IMR-90 (cell line): Measurements from ENCODE around the gene POR. TPM values are rescaled to one million over a fixed set of nuclear protein-coding genes. Genes with fewer than 3 reads are reported as not detected.
"Not testable (repeated sequence)": the region's sequence is repeated elsewhere in the genome, so short reads cannot be mapped to it uniquely, and the experiment has no call there.

ENCODE experiments used
- ATAC-seq: fragments of 200-7000 bp; cut with Tn5 transposase; 2 replicates; pipeline ENCODE4 v1.9.1; 2020; ENCODE audit warnings: low read depth, mild to moderate bottlenecking, moderate library complexity
- BruUV-seq: library from RNA; stranded (reverse); fragments of 400-500 nt; replicated peaks from 2 replicates; lab custom pipeline; 2021; lab: Mats Ljungman, UMichigan
- CTCF ChIA-PET: fragments of 300-600 bp; formaldehyde crosslinking; extraction: SDS; loops from one replicate; lab custom pipeline; 2021; ENCODE audit warnings: antibody characterized with exemption; lab: Yijun Ruan, JAX
- POLR2A ChIA-PET: fragments of 300-600 bp; sonication (Branson Sonifier 250); formaldehyde crosslinking; loops from one replicate; lab custom pipeline; 2022; ENCODE audit warnings: antibody characterized with exemption; ENCODE audit not compliant: unreplicated experiment; lab: Charles Lee
- DNase-seq: peaks from one replicate; pipeline ENCODE4 v3.0.0; 2013
- H2AFZ ChIP-seq: replicated peaks from 2 replicates; pipeline ENCODE3; 2013; ENCODE audit warnings: low read length, mild to moderate bottlenecking; ENCODE audit not compliant: poor library complexity
- H2AK5ac ChIP-seq: 2 replicates; pipeline ENCODE4 v1.6.1; 2013; ENCODE audit warnings: low read depth, low read length, inconsistent platforms
- H2AK9ac ChIP-seq: replicated peaks from 2 replicates; pipeline ENCODE3; 2013; ENCODE audit warnings: mild to moderate bottlenecking, low read depth, low read length, moderate library complexity; ENCODE audit not compliant: poor library complexity
- H2BK120ac ChIP-seq: 2 replicates; pipeline ENCODE4 v1.6.1; 2013; ENCODE audit warnings: low read depth, low read length, inconsistent platforms
- H2BK15ac ChIP-seq: 3 replicates; pipeline ENCODE4 v1.6.1; 2013; ENCODE audit warnings: low read depth, low read length, inconsistent platforms
- H2BK20ac ChIP-seq: 2 replicates; pipeline ENCODE4 v1.6.1; 2013; ENCODE audit warnings: low read depth, mild to moderate bottlenecking, inconsistent platforms, low read length, moderate library complexity
- H2BK5ac ChIP-seq: 2 replicates; pipeline ENCODE4 v1.6.1; 2013; ENCODE audit warnings: mild to moderate bottlenecking, low read depth, low read length, inconsistent platforms; ENCODE audit not compliant: poor library complexity, severe bottlenecking
- H3K14ac ChIP-seq: replicated peaks from 2 replicates; pipeline ENCODE4 v1.6.1; 2013; ENCODE audit warnings: low read depth, low read length, inconsistent platforms
- H3K18ac ChIP-seq: 2 replicates; pipeline ENCODE4 v1.6.1; 2013; ENCODE audit warnings: low read depth, low read length, control low read depth
- H3K23ac ChIP-seq: 2 replicates; pipeline ENCODE4 v1.6.1; 2013; ENCODE audit warnings: low read depth, low read length, inconsistent platforms
- H3K27ac ChIP-seq: 2 replicates; pipeline ENCODE4 v1.5.1; 2013; ENCODE audit warnings: mild to moderate bottlenecking, control low read depth, low read length; ENCODE audit not compliant: insufficient read depth
- H3K27me3 ChIP-seq: 2 replicates; pipeline ENCODE4 v1.6.1; 2013; ENCODE audit warnings: low read length; ENCODE audit not compliant: control insufficient read depth, insufficient read depth
- H3K36me3 ChIP-seq: 2 replicates; pipeline ENCODE4 v1.6.1; 2013; ENCODE audit warnings: low read length, mixed read lengths; ENCODE audit not compliant: control insufficient read depth, insufficient read depth
- H3K4ac ChIP-seq: 2 replicates; pipeline ENCODE4 v1.6.1; 2013; ENCODE audit warnings: low read depth, low read length, inconsistent platforms
- H3K4me1 ChIP-seq: 2 replicates; pipeline ENCODE4 v1.6.1; 2013; ENCODE audit warnings: low read length, mixed read lengths; ENCODE audit not compliant: control insufficient read depth, insufficient read depth
- H3K4me2 ChIP-seq: 2 replicates; pipeline ENCODE4 v1.6.1; 2013; ENCODE audit warnings: low read depth, mild to moderate bottlenecking, control low read depth, low read length, moderate library complexity
- H3K4me3 ChIP-seq: 2 replicates; pipeline ENCODE4 v1.5.1; 2013; ENCODE audit warnings: low read depth, mild to moderate bottlenecking, control low read depth, low read length, moderate library complexity; ENCODE audit not compliant: insufficient read depth
- H3K56ac ChIP-seq: 2 replicates; pipeline ENCODE4 v1.6.1; 2013; ENCODE audit warnings: low read length, inconsistent platforms; ENCODE audit not compliant: insufficient read depth; ENCODE audit errors: extremely low read depth
- H3K79me1 ChIP-seq, 2 experiments: 2 replicates each; pipeline ENCODE4 v1.6.1; 2013; ENCODE audit warnings: low read length in 2 of 2, inconsistent platforms in 1 of 2, low read depth in 1 of 2
- H3K9ac ChIP-seq: 2 replicates; pipeline ENCODE4 v1.6.1; 2013; ENCODE audit warnings: low read depth, low read length, control low read depth
- H3K9me1 ChIP-seq: 2 replicates; pipeline ENCODE4 v1.6.1; 2013; ENCODE audit warnings: low read length, inconsistent platforms; ENCODE audit not compliant: insufficient read depth
- H3K9me3 ChIP-seq: 2 replicates; pipeline ENCODE4 v1.6.1; 2013; ENCODE audit warnings: low read length; ENCODE audit not compliant: control insufficient read depth, insufficient read depth
- H4K20me1 ChIP-seq: 2 replicates; pipeline ENCODE4 v1.6.1; 2013; ENCODE audit warnings: low read length, inconsistent platforms; ENCODE audit not compliant: insufficient read depth
- H4K5ac ChIP-seq: 2 replicates; pipeline ENCODE4 v1.6.1; 2013; ENCODE audit warnings: mild to moderate bottlenecking, low read depth, low read length, control low read depth
- H4K8ac ChIP-seq, 2 experiments: 2 replicates each; pipeline ENCODE4 v1.6.1; 2013; ENCODE audit warnings: low read depth in 2 of 2, low read length in 2 of 2, control low read depth in 1 of 2, inconsistent platforms in 1 of 2
- H4K91ac ChIP-seq: 2 replicates; pipeline ENCODE4 v1.6.1; 2013; ENCODE audit warnings: low read depth, low read length, inconsistent platforms; ENCODE audit not compliant: insufficient read depth
- CHD1 ChIP-seq: IDR thresholded peaks from 2 replicates; pipeline ENCODE4 v1.6.1; 2012; ENCODE audit warnings: low read depth, low read length, improper control_type of control experiment
- MXI1 ChIP-seq: IDR thresholded peaks from 2 replicates; pipeline ENCODE4 v1.6.1; 2012; ENCODE audit warnings: low read depth, mild to moderate bottlenecking, low read length, moderate library complexity, borderline replicate concordance
- NFE2L2 ChIP-seq: fragments of 150-350 bp; IDR thresholded peaks from 2 replicates; pipeline ENCODE4 v1.6.1; 2016; ENCODE audit warnings: low read depth, mild to moderate bottlenecking, low read length
- POLR2A ChIP-seq: IDR thresholded peaks from 2 replicates; pipeline ENCODE4 v1.6.1; 2012; ENCODE audit warnings: mild to moderate bottlenecking, low read depth, low read length
- RAD21 ChIP-seq: IDR thresholded peaks from 2 replicates; pipeline ENCODE4 v1.6.1; 2012; ENCODE audit warnings: low read length, improper control_type of control experiment
- RCOR1 ChIP-seq: IDR thresholded peaks from 2 replicates; pipeline ENCODE4 v1.6.1; 2012; ENCODE audit warnings: mild to moderate bottlenecking, low read length, improper control_type of control experiment; ENCODE audit not compliant: insufficient replicate concordance
- SMC3 ChIP-seq: fragments of 150-350 bp; IDR thresholded peaks from 2 replicates; pipeline ENCODE4 v1.6.1; 2016; ENCODE audit warnings: low read depth, mild to moderate bottlenecking, antibody characterized with exemption, low read length, moderate library complexity
- WGBS, 2 experiments: methylation state at CpG; one replicate each; pipeline versions ENCODE4 v1.1.5 to v1.1.7; 2013; ENCODE audit warnings: missing lambda C conversion rate in 2 of 2; ENCODE audit not compliant: insufficient read length in 1 of 2; ENCODE audit errors: extremely low coverage in 2 of 2; 5-methylcytosine and 5-hydroxymethylcytosine counted together
- dilution Hi-C: fragments of 300-500 bp; cut with HindIII; formaldehyde crosslinking; loops from one replicate; pipeline ENCODE4 v1.14.3; 2018; ENCODE audit warnings: low sequenced_read_pairs; ENCODE audit not compliant: unreplicated experiment
- in situ Hi-C: fragments of 300-500 bp; cut with MboI; formaldehyde crosslinking; loops from 3 replicates; pipeline ENCODE4 v1.14.3; 2019; ENCODE audit warnings: low sequenced_read_pairs, inconsistent platforms, mixed read lengths
- intact Hi-C: fragments of 100-400 bp; cut with micrococcal nuclease; formaldehyde crosslinking; loops from 2 replicates; pipeline ENCODE4 v1.10.0; 2022
- polyA plus RNA-seq, 3 experiments: library from polyadenylated mRNA; depleted of rRNA; stranded (reverse); fragments of >200 nt; gene quantifications; 2 replicates each; pipeline ENCODE4 v1.2.3, GENCODE V29; 2012; ENCODE audit warnings: low replicate concordance in 1 of 3
- total RNA-seq: library from RNA; depleted of rRNA; stranded (reverse); fragments of >200 nt; gene quantifications from 2 replicates; pipeline ENCODE4 v1.2.3, GENCODE V29; 2012
- TF ChIP-seq, protein P1 (sequence below): conservative IDR thresholded peaks from 2 replicates; pipeline ENCODE4 v1.5.1; 2012; ENCODE audit warnings: mild to moderate bottlenecking, low read depth, low read length, improper control_type of control experiment

Gene POR
- total and polyA plus RNA-seq, 2 of the 4 experiments (the other 2 are of a cell fraction) = 25.5 to 42.2 TPM

DNA sequence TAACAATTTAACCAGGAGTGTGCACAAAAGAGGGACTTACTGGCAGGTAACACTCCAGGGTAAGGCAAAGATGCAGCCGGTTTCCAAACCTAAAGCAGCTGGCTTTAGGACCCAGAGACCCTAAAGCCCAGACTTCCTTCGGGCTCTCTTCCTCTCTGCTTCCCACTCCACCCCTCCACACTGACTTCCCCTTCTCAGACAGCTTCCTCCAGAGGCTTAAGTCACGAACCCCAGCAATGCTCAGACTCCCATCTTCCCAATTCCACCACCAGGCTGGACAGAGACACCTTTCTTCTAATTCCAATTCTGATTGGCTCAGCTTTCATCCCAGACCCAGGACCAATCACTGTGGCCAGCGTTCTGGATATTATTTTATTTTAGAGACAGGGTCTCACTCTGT, 108.0 kb downstream of the POR start:
- Histone ChIP-seq H2AK5ac (no peak overlapping the region), H3K79me1 (no peaks in the 10 kb centered on the region), H3K18ac (no peak overlapping the region), H3K27me3 (no peaks in the 10 kb centered on the region), H3K4ac (no peak overlapping the region), H3K27ac (no peak overlapping the region), H3K4me1 (no peaks in the 10 kb centered on the region), H3K9me1 (no peaks in the 10 kb centered on the region), H4K8ac (no peak overlapping the region), H3K14ac (no peak overlapping the region), H3K36me3 (peaks cover 19% of the 10 kb centered on the region), H2AK9ac (no peak overlapping the region), H4K20me1 (0 out of 2 replicates have a peak, but pooled peaks cover 4% of the 10 kb centered on the region), H2BK15ac (no peak overlapping the region), H3K9me3 (no peaks in the 10 kb centered on the region), H3K4me3 (no peak overlapping the region), H2BK5ac (no peak overlapping the region), H2BK20ac (no peak overlapping the region), H4K91ac (no peak overlapping the region), H3K9ac (no peak overlapping the region), H3K4me2 (no peak overlapping the region), H4K5ac (no peak overlapping the region), H2BK120ac (no peak overlapping the region), H3K23ac (no peak overlapping the region), H3K56ac (no peak overlapping the region), H2AFZ (no peak overlapping the region)
- BruUV-seq = no TSS peak
- no peak for DNase-seq
- TF ChIP-seq NFE2L2 = no peak
- no peak for TF ChIP-seq POLR2A
- TF ChIP-seq RAD21 = no peak
- TF ChIP-seq, protein P1, sequence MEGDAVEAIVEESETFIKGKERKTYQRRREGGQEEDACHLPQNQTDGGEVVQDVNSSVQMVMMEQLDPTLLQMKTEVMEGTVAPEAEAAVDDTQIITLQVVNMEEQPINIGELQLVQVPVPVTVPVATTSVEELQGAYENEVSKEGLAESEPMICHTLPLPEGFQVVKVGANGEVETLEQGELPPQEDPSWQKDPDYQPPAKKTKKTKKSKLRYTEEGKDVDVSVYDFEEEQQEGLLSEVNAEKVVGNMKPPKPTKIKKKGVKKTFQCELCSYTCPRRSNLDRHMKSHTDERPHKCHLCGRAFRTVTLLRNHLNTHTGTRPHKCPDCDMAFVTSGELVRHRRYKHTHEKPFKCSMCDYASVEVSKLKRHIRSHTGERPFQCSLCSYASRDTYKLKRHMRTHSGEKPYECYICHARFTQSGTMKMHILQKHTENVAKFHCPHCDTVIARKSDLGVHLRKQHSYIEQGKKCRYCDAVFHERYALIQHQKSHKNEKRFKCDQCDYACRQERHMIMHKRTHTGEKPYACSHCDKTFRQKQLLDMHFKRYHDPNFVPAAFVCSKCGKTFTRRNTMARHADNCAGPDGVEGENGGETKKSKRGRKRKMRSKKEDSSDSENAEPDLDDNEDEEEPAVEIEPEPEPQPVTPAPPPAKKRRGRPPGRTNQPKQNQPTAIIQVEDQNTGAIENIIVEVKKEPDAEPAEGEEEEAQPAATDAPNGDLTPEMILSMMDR = no peak
- no peak for TF ChIP-seq CHD1
- no peak for TF ChIP-seq MXI1
- no peak for TF ChIP-seq SMC3
- TF ChIP-seq RCOR1 = no peak
- intact Hi-C loops = no loop called here
- in situ Hi-C loops = no loop called here
- POLR2A ChIA-PET = no interaction called here
- CTCF ChIA-PET = interaction anchor here (0.6 kb wide), 1 partner anchor 461 kb away, joined by 5 read pairs; no protein-coding TSS in a partner anchor
- ATAC-seq = no peak
- 14% methylated on average over 2 of the region's 4 CpGs; no CpG with 5 or more reads in 1 of the 2 experiments for WGBS, 2 experiments
- dilution Hi-C loops = no loop called here

DNA sequence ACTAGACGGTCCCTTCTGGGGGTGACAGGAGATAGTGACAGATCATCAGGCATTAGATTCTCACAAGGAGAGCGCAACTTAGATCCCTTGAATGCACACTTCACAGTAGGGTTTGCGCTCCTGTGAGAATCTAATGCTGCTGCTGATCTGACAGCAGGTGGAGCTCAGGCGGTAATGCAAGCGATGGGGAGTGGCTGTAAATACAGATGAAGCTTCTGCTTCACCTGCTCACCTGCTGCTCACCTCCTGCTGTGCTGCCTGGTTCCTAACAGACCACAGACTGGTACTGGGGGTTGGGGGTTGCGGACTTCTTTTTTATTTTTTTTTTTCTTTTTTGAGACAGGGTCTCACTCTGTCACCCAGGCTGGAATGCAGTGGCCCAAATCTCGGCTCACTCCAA, 114.7 kb downstream of the POR start:
- H3K27ac ChIP-seq, H3K4me2 ChIP-seq, H2AK5ac ChIP-seq, H3K9me1 ChIP-seq, H2BK20ac ChIP-seq, H3K4me1 ChIP-seq, H3K56ac ChIP-seq, ATAC-seq, H4K91ac ChIP-seq, H4K5ac ChIP-seq, intact Hi-C loops, BruUV-seq, DNase-seq, H2BK15ac ChIP-seq, H2BK120ac ChIP-seq, H2AFZ ChIP-seq, H3K4me3 ChIP-seq, H3K18ac ChIP-seq, H4K8ac ChIP-seq, POLR2A ChIA-PET, H4K20me1 ChIP-seq, H2AK9ac ChIP-seq, H2BK5ac ChIP-seq, H3K27me3 ChIP-seq, H3K9ac ChIP-seq, H3K9me3 ChIP-seq, H3K14ac ChIP-seq, H3K4ac ChIP-seq, dilution Hi-C loops, H3K23ac ChIP-seq: not testable (repeated sequence)
- in situ Hi-C loops = loop anchor here (25.0 kb wide), 1 partner anchor 492 kb away; no protein-coding TSS in a partner anchor
- H3K79me1 ChIP-seq = peaks cover 2 to 17% of the 10 kb centered on the region in 2 experiments; a peak in 2 of 4 replicates
- CTCF ChIA-PET = interaction anchor here (0.6 kb wide), 1 partner anchor 157 kb away, joined by 5 read pairs; no protein-coding TSS in a partner anchor
- 100% methylated on average over 1 of the region's 7 CpGs; no CpG with 5 or more reads in 1 of the 2 experiments for WGBS, 2 experiments
- peaks cover 14% of the 10 kb centered on the region for H3K36me3 ChIP-seq
